Dermis blood vessel endothelial cell (primary cell): Measurements from ENCODE around the gene MKRN1. TPM values are rescaled to one million over a fixed set of nuclear protein-coding genes. Genes with fewer than 3 reads are reported as not detected.
A peak's percentile ranks its signal among the peaks of the same experiment; 100 is the strongest.
"Not testable (repeated sequence)": the region's sequence is repeated elsewhere in the genome, so short reads cannot be mapped to it uniquely, and the experiment has no call there.

Experiments
- DNase-seq: peaks from one replicate; pipeline ENCODE4 v3.0.0; 2010
- total RNA-seq: library from RNA; depleted of rRNA; stranded (reverse); fragments of >200 nt; gene quantifications from 2 replicates; pipeline ENCODE4 v1.2.3, GENCODE V29; 2014

MKRN1 gene
- total RNA-seq, 1 donor from 2014 or later: 56.7 TPM

DNA sequence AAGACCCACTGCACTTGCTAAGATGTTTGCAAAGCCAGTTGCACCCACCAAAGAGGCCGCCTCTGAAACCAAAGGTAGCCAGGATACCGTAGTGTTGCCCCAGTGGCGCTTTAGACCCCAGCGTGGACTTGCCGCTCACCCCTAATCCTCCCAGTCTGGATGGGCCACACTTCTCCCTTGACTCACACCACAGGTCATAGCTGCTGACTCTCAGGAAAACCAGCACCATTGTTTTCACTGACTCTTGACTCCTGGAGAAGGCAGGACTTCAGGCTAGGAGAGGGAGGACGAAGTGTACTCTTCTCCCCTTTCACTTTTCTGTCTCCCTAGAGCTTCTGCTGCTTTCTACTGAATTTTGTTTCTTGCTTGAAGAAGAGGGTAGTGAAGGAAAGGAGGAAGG is 53.2 kb downstream of the MKRN1 start:
- DNase-seq: peak; percentile 21

DNA sequence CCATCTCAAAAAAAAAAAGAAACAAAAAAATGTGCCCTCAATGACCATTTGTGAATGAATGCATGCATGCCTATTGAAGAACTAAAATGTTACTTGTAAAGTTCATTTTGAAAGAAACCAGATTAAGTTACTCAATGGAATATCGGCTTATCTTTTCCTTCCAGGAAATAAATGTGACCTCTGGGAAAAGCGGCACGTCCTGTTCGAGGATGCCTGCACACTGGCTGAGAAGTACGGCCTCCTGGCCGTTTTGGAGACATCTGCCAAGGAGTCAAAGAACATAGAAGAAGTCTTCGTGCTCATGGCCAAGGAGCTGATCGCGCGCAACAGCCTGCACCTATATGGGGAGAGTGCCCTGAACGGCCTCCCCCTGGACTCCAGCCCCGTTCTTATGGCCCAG is 53.6 kb downstream of the MKRN1 start:
- DNase-seq: peak; percentile 21

DNA sequence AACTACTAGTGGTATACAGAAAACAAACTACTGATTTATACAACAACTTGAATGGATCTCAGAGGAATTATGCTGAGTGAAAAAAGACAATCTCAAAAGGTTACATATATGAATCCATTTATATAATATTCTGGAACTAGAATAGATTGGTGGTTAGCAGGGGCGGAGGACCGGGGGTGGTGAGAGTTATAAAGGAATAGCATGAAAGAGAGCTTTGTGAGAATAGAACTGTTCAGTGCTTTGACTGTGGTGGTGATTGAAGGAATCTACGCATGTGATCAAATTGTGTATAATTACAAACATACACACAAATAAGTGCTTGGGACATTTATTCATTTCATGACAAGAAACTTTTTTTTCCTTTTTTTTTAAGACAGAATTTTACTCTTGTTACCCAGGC is 55.8 kb downstream of the MKRN1 start:
- DNase-seq: no peak

DNA sequence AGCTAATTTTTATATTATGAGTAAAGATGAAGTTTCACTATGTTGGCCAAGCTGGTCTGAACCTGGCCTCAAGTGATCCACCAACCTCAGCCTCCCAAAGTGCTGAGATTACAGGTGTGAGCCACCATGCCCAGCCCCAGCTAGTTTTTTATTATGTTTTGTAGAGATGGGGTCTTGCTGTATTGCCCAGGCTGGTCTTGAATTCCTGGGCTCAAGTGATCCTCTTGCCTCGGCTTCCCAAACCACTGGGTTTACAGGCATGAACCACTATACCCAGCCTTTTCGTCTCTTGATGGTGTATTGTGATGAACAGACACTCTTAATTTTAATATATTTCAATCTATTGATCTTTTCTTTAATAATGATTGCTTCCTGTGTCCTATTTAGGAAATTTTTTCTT is 57.8 kb downstream of the MKRN1 start:
- DNase-seq: no peak

DNA sequence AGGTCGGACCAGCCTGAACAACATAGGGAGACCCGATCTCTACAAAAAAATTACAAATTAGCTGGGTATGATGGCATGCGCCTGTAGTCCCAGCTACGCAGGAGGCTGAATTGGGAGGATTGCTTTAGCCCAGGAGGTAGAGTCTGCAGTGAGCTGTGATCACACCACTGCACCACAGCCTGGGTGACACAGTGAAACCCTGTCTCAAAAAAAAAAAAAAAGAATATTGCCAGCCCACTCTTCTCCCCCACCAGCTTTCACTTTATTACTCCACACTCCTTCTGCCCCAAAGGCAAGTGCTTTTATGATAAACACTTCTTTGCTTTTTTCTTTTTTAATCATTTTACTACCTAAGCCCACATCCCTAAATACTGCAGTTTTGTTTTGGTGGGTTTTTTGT is 60.7 kb downstream of the MKRN1 start:
- no peak for DNase-seq

DNA sequence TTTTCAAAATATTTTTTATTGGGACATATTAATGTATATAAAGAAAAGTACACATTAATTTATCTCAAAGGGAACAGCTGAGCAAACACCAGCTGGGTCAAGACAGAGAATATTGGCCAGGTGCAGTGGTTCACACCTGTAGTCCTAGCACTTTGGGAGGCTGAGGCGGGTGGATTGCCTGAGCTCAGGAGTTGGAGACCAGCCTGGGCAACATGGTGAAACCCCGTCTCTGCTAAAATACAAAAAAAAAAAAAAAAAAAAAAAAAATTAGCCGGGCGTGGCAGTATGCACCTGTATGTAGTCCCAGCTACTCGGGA is 61.2 kb downstream of the MKRN1 start:
- DNase-seq: not testable (repeated sequence)

DNA sequence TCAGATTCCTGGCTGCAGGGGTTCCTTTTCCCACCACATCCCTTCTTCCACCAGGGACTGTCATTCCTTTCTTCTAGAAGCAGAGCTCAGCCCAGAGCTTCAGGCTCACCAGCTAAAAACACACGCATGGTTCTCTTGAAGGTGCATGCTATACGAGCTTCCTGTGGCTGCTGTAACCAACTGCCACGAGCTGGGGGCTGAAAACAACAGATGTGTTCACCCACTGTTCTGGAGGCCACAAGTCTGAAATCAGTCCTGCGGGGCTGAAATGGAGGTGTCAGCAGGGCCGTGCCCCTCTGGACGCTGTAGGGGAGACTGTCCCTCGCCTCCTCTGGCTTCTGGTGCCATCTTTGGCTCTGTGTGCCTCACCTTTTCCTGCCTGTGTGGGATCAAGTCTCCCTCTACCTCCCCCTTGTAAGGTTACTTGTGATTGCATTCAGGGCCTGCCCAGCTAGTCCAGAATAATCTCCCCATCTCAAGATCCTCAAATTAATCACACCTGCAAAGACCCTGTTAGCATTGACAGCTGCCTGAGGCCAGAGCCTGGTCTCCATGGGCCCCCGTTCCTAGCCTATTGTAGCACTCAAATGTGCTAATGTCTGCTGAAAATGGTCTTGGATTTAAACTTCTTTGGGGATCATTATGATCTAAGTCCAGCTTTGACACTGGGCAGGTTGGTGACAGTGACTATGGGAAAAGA is 61.7 kb downstream of the MKRN1 start:
- no peak for DNase-seq

DNA sequence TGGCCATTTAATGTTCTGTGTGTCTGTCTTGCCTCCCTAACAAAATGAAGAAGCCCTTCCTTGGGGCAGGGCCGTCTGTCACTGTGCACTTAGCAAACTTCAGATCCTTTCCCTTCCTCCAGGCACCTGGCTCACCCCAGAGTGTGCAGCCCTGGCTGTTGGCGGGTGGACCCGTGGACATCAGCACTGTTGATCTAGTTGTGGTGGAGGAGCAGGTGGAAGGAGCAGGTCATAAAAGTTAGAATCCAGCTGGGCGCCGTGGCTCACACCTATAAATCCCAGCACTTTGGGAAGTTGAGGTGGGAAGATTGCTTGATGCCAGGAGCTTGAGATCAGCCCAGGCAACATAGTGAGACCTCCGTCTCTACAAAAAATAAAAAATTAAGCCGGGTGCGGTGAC is 62.7 kb downstream of the MKRN1 start:
- DNase-seq: no peak

DNA sequence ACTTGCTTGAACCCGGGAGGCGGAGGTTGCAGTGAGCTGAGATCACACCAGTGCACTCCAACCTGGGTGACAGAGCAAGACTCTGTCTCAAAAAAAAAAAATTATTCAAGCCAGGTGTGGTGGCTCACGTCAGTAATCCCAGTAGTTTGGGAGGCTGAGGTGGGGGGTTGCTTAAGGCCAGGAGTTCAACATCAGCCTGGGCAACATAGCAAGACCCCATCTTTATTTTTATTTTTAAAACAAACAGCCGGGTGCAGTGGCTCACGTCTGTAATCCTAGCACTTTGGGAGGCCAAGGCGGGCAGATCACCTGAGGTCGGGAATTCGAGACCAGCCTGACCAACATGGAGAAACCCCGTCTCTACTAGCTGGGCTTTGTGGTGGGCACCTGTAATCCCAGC is 63.5 kb downstream of the MKRN1 start:
- DNase-seq: not testable (repeated sequence)

DNA sequence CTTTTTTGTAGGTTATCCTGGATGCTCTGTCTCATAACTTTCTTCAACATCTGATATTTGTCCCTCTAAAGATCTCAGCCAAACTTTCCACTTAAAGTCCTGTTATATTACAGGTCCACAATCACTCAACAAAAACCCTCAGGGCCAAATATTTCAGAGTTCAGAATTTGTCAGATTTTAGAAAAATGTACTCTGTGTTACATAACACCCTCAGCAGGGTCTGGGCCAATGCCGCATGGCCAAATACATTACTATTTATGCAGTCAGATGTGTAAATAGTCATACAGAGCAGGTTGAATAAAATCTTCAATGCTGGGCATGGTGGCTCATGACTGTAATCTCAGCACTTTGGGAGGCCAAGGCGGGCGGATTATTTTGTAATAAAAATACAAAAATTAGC is 63.9 kb downstream of the MKRN1 start:
- no peak for DNase-seq

DNA sequence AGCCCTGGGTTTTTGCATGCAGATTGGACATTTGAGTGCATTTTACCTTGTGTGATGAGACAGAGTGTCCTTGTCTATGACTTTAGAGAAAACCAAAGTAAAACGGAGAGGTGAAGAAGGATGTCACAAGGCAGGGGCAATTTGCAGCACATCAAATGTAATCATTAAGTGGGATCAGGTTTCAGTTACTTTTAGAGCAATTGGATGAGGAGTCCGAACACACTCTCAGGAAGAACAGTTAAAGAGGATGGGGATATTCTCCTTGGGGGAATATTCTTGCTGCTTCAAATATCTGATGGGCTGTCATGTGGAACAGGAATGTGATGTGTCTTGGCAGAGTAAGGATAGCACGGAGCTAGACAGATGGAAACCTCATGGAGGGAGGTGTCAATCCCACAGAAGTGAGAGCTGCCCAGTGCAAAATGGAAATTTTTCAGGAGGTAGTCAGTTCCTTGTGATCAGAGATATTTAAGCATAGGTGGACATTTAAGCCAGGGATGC is 74.7 kb downstream of the MKRN1 start:
- no peak for DNase-seq

DNA sequence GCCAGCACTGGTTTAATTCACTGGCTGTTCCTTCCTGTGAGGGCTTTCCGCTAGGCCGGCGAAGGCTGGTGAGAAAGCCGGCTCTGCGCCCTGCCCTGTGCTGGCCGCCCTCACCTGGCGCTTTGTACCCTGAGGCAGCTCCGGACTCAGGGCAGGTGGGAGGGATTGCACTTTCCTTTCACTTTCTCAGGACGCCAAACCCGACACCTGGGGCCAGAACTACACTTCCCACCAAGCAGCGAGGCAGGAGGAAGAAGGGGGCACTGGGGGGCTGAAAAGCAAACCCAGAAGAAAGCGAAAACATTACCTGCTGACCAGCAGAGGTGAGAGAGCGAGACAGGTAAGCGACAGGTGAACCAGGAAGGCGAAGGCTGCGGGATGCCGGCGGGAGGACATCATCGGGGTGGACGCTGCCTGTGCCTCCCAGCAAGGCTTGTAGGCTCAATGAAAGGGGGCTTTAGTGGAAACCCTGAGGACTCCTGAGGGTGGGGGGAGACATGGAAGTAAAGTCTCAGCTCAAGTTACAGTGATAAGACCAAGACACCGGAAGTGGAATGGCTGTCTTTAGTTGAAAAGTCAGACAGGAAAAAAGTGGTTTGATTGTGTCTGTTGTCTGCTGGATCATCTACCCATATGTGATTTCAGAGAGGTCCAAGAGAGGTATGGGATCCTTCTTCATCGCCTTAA is 75.3 kb downstream of the MKRN1 start, which contains the start of gene RAB19:
RAB19 (plus strand) TSS at position 181 of the 687 bp plus-strand sequence. CDS start 3,589 bp downstream, outside the sequence.
- peak; percentile 12 for DNase-seq

Other genes with a start within 250 kb of the MKRN1 start
- 55.3 and 83.0 TPM in 2 replicates for gene SLC37A3, start 81.0 kb downstream of the MKRN1 start, total RNA-seq
- not detected in 2 replicates for gene RAB19, start 75.4 kb downstream of the MKRN1 start, total RNA-seq
- 0.14 and 1.0 TPM in 2 replicates for gene DENND2A, start 161.3 kb upstream of the MKRN1 start, total RNA-seq
- gene ADCK2, start 193.4 kb upstream of the MKRN1 start, total RNA-seq: 30.6 and 44.2 TPM in 2 replicates
- 124 and 217 TPM in 2 replicates for gene NDUFB2, start 217.2 kb upstream of the MKRN1 start, total RNA-seq